GM12878 (cell line): Measurements from ENCODE around the gene POSTN. TPM values are rescaled to one million over a fixed set of nuclear protein-coding genes. Genes with fewer than 3 reads are reported as not detected.

Source experiments
- ATAC-seq: fragments of 200-7000 bp; cut with Tn5 transposase; 3 replicates; pipeline ENCODE4 v1.9.1; 2020; ENCODE audit warnings: mild to moderate bottlenecking, moderate library complexity
- BruUV-seq: library from RNA; stranded (reverse); fragments of 400-500 nt; replicated peaks from 2 replicates; lab custom pipeline; 2021; lab: Mats Ljungman, UMichigan
- CTCF ChIA-PET: fragments of 300-600 bp; sonication (Branson Sonifier 250); formaldehyde crosslinking; extraction: SDS; loops from one replicate; lab custom pipeline; 2021; ENCODE audit warnings: inconsistent platforms; lab: Yijun Ruan, JAX
- POLR2A ChIA-PET: fragments of 350-600 bp; formaldehyde crosslinking; extraction: SDS; loops from one replicate; lab custom pipeline; 2021; ENCODE audit warnings: inconsistent platforms; lab: Charles Lee
- RAD21 ChIA-PET: fragments of 300-600 bp; sonication (Branson Sonifier 250); formaldehyde crosslinking; loops from one replicate; lab custom pipeline; 2023; ENCODE audit warnings: antibody characterized with exemption; ENCODE audit not compliant: unreplicated experiment; lab: Charles Lee
- SMC1A ChIA-PET: fragments of 300-600 bp; sonication (Branson Sonifier 250); formaldehyde crosslinking; loops from one replicate; lab custom pipeline; 2023; ENCODE audit not compliant: unreplicated experiment, uncharacterized antibody; lab: Charles Lee
- DNase-seq: peaks from one replicate; pipeline ENCODE4 v3.0.0-alpha.2; 2011; ENCODE audit warnings: low read depth, low spot score
- FAIRE-seq: peaks from 3 replicates; lab custom pipeline; 2011; peaks lifted over from hg19 to GRCh38; lab: Jason Lieb, UNC
- H2AFZ ChIP-seq: 2 replicates; pipeline ENCODE4 v1.6.0; 2011; ENCODE audit warnings: low read depth, low read length, control low read depth; ENCODE audit not compliant: control insufficient read depth
- H3K27ac ChIP-seq: 2 replicates; pipeline ENCODE4 v1.5.1; 2011; ENCODE audit warnings: control low read depth; ENCODE audit not compliant: control insufficient read depth, insufficient read depth
- H3K27me3 ChIP-seq, 2 experiments: replicated peaks in 1 of 2; 2 replicates each; pipeline versions ENCODE4 v1.6.0 to v1.6.1; 2011; ENCODE audit warnings: low read length in 1 of 2; ENCODE audit not compliant: control insufficient read depth in 2 of 2, insufficient read depth in 2 of 2
- H3K36me3 ChIP-seq, 2 experiments: 2 replicates each; pipeline ENCODE4 v1.5.1; 2011; ENCODE audit warnings: low read length in 1 of 2; ENCODE audit not compliant: control insufficient read depth in 2 of 2, insufficient read depth in 2 of 2
- H3K4me1 ChIP-seq: 2 replicates; pipeline ENCODE4 v1.6.1; 2011; ENCODE audit warnings: mild to moderate bottlenecking, low read length, moderate library complexity, mixed read lengths; ENCODE audit not compliant: control insufficient read depth, insufficient read depth
- H3K4me2 ChIP-seq: 2 replicates; pipeline ENCODE4 v1.6.0; 2011; ENCODE audit warnings: control low read depth; ENCODE audit not compliant: control insufficient read depth, insufficient read depth
- H3K4me3 ChIP-seq: fragments of 200-600 bp; sonication (generic); 2 replicates; pipeline ENCODE4 v1.5.1; 2016
- H3K79me2 ChIP-seq: 2 replicates; pipeline ENCODE4 v1.6.0; 2011; ENCODE audit warnings: low read length; ENCODE audit not compliant: control insufficient read depth, insufficient read depth
- H3K9ac ChIP-seq: 2 replicates; pipeline ENCODE4 v1.8.0; 2011; ENCODE audit warnings: low read length, control low read depth, mixed read lengths; ENCODE audit not compliant: control insufficient read depth, insufficient read depth
- H3K9me3 ChIP-seq: replicated peaks from 3 replicates; pipeline ENCODE4 v1.5.1; 2011; ENCODE audit warnings: mild to moderate bottlenecking, low read length; ENCODE audit not compliant: control insufficient read depth, insufficient read depth
- H4K20me1 ChIP-seq: 2 replicates; pipeline ENCODE4 v1.6.0; 2011; ENCODE audit not compliant: control insufficient read depth, insufficient read depth
- ATF3 ChIP-seq: IDR thresholded peaks from 2 replicates; pipeline ENCODE4 v1.6.1; 2011; ENCODE audit warnings: low read depth, mild to moderate bottlenecking, low read length, moderate library complexity, borderline replicate concordance; ENCODE audit errors: extremely low read depth
- BCL3 ChIP-seq: IDR thresholded peaks from 2 replicates; pipeline ENCODE4 v1.6.1; 2011; ENCODE audit warnings: borderline replicate concordance, low read depth, mild to moderate bottlenecking, moderate library complexity, low read length; ENCODE audit not compliant: insufficient read depth, poor library complexity, severe bottlenecking
- CEBPB ChIP-seq, 2 experiments: fragments of 150-350 bp in 1 of 2; IDR thresholded peaks; 2 replicates each; pipeline ENCODE4 v1.6.1; 2012 to 2014; ENCODE audit warnings: low read depth in 2 of 2, low read length in 2 of 2, borderline replicate concordance in 1 of 2, inconsistent platforms in 1 of 2
- CHD1 ChIP-seq: IDR thresholded peaks from 2 replicates; pipeline ENCODE4 v1.6.1; 2012; ENCODE audit warnings: low read depth, low read length, improper control_type of control experiment
- E2F8 ChIP-seq: fragments of 450-650 bp; IDR thresholded peaks from 2 replicates; pipeline ENCODE4 v1.6.1; 2018; ENCODE audit warnings: mild to moderate bottlenecking, low read depth, moderate library complexity; ENCODE audit not compliant: partially characterized antibody
- FOS ChIP-seq: IDR thresholded peaks from 3 replicates; pipeline ENCODE4 v1.6.1; 2011; ENCODE audit warnings: borderline replicate concordance; ENCODE audit not compliant: insufficient read length; ENCODE audit errors: extremely low read depth
- HSF1 ChIP-seq: fragments of 150-350 bp; IDR thresholded peaks from 2 replicates; pipeline ENCODE4 v1.6.1; 2014; ENCODE audit warnings: mild to moderate bottlenecking, low read depth, low read length
- IRF3 ChIP-seq: fragments of 450-650 bp; IDR thresholded peaks from 2 replicates; pipeline ENCODE4 v1.6.1; 2014; ENCODE audit warnings: mild to moderate bottlenecking
- MTA2 ChIP-seq: fragments of 450-650 bp; IDR thresholded peaks from 2 replicates; pipeline ENCODE4 v1.6.1; 2016; ENCODE audit warnings: low read depth, mild to moderate bottlenecking, moderate library complexity
- POU2F2 ChIP-seq: IDR thresholded peaks from 3 replicates; pipeline ENCODE4 v1.6.1; 2011; ENCODE audit warnings: low read depth, mild to moderate bottlenecking, low read length, borderline replicate concordance
- SREBF1 ChIP-seq: IDR thresholded peaks from 2 replicates; pipeline ENCODE4 v1.6.1; 2012; ENCODE audit warnings: mild to moderate bottlenecking, low read length
- SUPT20H ChIP-seq: IDR thresholded peaks from 2 replicates; pipeline ENCODE4 v1.6.1; 2011; ENCODE audit warnings: low read depth, mild to moderate bottlenecking, low read length, moderate library complexity, borderline replicate concordance; ENCODE audit not compliant: control insufficient read depth
- TCF3 ChIP-seq: IDR thresholded peaks from 2 replicates; pipeline ENCODE4 v1.6.1; 2012; ENCODE audit warnings: low read depth, mild to moderate bottlenecking, low read length, borderline replicate concordance; ENCODE audit not compliant: insufficient read depth
- TCF7 ChIP-seq: IDR thresholded peaks from 2 replicates; pipeline ENCODE4 v1.6.1; 2014; ENCODE audit warnings: antibody characterized with exemption, borderline replicate concordance
- YBX1 ChIP-seq: fragments of 450-650 bp; IDR thresholded peaks from 2 replicates; pipeline ENCODE4 v1.6.1; 2016; ENCODE audit warnings: antibody characterized with exemption
- WGBS: methylation state at CpG from one replicate; pipeline ENCODE4 v1.1.6; 2016; ENCODE audit warnings: low lambda C conversion rate; ENCODE audit not compliant: insufficient replicate concordance, insufficient coverage; ENCODE audit errors: missing lambda C conversion rate; 5-methylcytosine and 5-hydroxymethylcytosine counted together
- in situ Hi-C: fragments of 300-500 bp; cut with MboI; formaldehyde crosslinking; loops from 9 replicates; pipeline ENCODE4 v1.14.3; 2018; ENCODE audit warnings: mixed read lengths
- intact Hi-C: fragments of 100-400 bp; cut with micrococcal nuclease; formaldehyde crosslinking; loops from one replicate; pipeline ENCODE4 v1.14.2; 2022; ENCODE audit not compliant: unreplicated experiment
- polyA plus RNA-seq, 11 experiments: library from polyadenylated mRNA; depleted of rRNA in 4 of 11; unstranded in 6 of 11; stranded (reverse) in 5 of 11; fragments of >200 nt; fragmentation: Nextera tagmentation in 4 of 11; fragmentation: Illumina TruSeq in 1 of 11; extraction: Ambion mirVana in 4 of 11; extraction: Trizol in 1 of 11; gene quantifications; 1 replicate in 1 of 11; 2 replicates in 10 of 11; pipeline versions ENCODE4 v1.2.1 to v1.2.3, GENCODE V29; 2011 to 2016; ENCODE audit warnings: inconsistent platforms in 2 of 11, missing spikeins in 2 of 11, low read depth in 1 of 11
- total RNA-seq, 4 experiments: library from RNA; depleted of rRNA in 3 of 4; stranded (reverse); fragments of >200 nt in 3 of 4; fragmentation: Illumina TruSeq in 1 of 4; extraction: Trizol in 1 of 4; gene quantifications; 2 replicates each; pipeline versions ENCODE4 v1.2.1 to v1.2.3, GENCODE V29; 2013 to 2021

Gene POSTN
- total and polyA plus RNA-seq, 10 of the 15 experiments (the other 5 are each of a cell fraction or from before 2014, with no cell fraction given) = 0.05 to 0.13 (median 0.08) TPM; not detected in 7

GRCh38 chr13:37617173-37617572 is 18.6 kb upstream of the POSTN start (continued):
- no peak for TF ChIP-seq ATF3
- TF ChIP-seq TCF7 = no peak
- no peak for TF ChIP-seq IRF3
- TF ChIP-seq HSF1 = no peak
- TF ChIP-seq, all 136 proteins: peak for 0

GRCh38 chr13:37616131-37616530 is 17.6 kb upstream of the POSTN start:
- no peak overlapping the region for H3K4me3 ChIP-seq
- H3K9ac ChIP-seq = no peak overlapping the region
- no peak overlapping the region for H3K4me2 ChIP-seq
- no peaks in the 10 kb centered on the region for H3K4me1 ChIP-seq
- 67% methylated on average over 1 of the region's 1 CpG for WGBS
- no peak for ATAC-seq
- POLR2A ChIA-PET = no interaction called here
- no peaks in the 10 kb centered on the region for H4K20me1 ChIP-seq
- in situ Hi-C loops (no loop called here), intact Hi-C loops (no loop called here)
- SMC1A ChIA-PET = no interaction called here
- H3K27me3 ChIP-seq = no peaks in the 10 kb centered on the region
- CTCF ChIA-PET = no interaction called here
- H3K27ac ChIP-seq = no peak overlapping the region
- no peaks in the 10 kb centered on the region for H3K36me3 ChIP-seq
- DNase-seq = no peak
- BruUV-seq = no TSS peak
- H3K9me3 ChIP-seq = no peaks in the 10 kb centered on the region
- H3K79me2 ChIP-seq = no peaks in the 10 kb centered on the region
- H2AFZ ChIP-seq = no peak overlapping the region
- FAIRE-seq = no peak
- RAD21 ChIA-PET = no interaction called here
- TF ChIP-seq YBX1 = no peak
- TF ChIP-seq SUPT20H = no peak
- no peak for TF ChIP-seq SREBF1
- TF ChIP-seq FOS = no peak
- TF ChIP-seq TCF3 = no peak
- no peak for TF ChIP-seq ATF3
- no peak for TF ChIP-seq BCL3
- TF ChIP-seq E2F8 = no peak
- TF ChIP-seq CEBPB (IDR thresholded peaks at IDR 0.05; ENCODE audit: borderline replicate concordance in 1 of 2, low read depth in 2 of 2, low read length in 2 of 2) = no peak
- no peak for TF ChIP-seq POU2F2
- TF ChIP-seq MTA2 = no peak
- TF ChIP-seq CHD1 = no peak
